UCSD-AML1 (cell line): ENCODE data around the gene VPS13D.

ENCODE experiments used
- DNase-seq: peaks from one replicate; lab custom pipeline; 2025; ENCODE audit not compliant: unreplicated experiment; lab: John Stamatoyannopoulos, UW

VPS13D gene

DNA sequence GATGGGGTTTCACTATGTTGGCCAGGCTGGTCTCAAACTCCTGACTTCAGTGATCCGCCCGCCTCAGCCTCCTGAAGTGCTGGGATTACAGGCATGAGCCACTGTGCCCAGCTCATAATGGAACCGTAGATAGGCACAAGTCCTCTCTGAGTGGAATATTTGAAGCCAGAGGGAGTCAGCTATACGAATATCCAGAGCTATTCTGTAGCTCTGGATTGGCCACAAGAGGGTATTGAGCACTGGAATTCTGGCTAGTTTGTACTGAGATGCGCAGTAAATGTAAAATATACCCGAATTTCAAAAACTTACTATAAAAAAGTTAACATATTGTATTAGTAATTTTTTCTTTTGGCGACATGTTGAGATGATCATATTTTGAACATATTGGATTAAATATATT is 851 bp upstream of the VPS13D start:
- no peak for DNase-seq

DNA sequence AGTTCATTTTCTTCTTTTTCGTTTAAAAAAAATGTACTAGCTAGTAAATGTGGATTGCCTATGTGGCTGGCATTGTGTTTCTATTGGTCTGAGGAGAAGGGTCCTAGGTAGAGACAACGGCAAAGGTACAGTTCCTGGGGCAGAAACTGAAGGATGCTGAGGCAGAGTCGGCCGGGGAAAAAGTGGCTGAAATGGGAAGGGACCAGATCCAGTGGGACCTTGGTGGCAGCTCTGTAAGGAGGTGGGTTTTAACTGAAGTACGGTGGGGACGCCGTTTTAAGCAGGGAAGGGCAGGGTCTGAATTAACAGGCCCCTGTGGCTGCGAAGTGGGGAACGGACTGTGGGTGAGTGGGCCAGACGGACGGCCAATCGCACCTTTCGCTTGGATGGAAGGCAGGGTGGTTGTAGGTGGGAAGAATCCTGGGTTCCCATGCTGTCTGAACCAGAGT is 420 bp upstream of the VPS13D start:
- DNase-seq, result no peak

DNA sequence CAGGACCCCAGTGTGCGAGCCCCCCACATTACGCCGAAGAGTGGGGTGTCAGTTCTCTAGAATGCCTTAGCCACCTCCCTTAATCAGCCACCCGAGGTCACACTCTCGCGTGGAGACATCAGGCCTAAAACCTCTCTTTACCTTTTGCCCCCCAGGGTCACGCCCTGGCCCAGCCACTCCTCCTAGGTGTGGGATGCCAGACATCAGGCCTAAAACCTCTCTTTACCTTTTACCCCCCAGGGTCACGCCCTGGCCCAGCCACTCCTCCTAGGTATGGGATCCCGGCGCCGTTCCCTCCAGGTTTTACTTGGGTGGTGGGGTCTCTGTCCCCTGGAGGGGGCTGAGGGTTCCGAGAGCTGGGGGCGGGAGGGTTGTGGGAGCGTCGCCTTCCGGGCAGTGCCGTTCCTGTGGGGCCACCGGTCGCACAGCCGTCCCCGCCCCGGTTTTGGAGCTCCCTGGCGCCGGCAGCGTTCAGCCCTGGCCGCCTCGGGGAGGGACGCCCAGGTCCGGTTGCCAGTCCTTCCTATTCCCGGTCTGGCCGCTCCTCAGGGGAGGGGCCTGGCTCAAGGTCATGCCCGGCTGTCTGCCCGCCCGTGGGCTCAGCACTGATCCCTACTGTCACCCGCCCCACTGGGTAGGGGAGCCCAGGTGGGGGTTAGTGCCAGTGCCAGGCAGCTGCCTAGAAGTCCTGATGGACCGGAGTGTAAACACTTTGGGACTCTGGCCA is 882 bp downstream of the VPS13D start:
- no peak for DNase-seq

DNA sequence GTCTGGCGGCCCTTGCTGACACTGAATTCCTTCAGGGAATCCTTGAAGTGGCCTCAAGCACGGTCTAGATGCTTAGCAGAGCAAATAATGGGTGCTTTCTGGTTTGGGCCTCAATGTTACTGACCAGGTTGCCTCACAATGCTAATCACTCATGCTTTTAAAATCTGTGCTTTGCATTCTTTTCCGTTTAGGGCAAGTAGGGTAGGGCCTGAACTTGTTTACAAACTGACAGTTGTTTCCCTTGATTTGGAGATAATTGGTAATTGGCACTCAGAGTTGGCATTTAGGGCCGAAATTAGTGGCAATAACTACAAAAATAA is 1.4 kb downstream of the VPS13D start:
- no peak for DNase-seq

DNA sequence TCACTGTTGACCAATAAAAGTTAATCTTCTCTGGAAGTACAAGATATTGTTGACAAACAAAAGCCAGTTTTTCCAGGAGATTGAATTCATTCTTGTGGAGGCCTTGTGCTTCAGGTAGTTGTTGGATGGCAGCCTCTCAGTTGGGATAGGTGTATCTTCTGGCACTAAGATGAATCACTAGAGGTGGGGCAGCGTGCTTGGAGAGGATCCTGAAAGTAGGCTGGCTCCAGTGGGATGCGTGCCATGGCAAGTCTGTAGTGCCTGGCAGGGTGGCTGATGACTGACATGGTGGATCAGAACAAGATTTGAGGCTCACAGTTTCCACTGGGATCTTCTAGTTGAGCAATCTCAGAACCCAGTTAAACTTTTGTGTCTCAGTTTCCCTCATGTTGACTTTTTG is 2.4 kb downstream of the VPS13D start:
- no peak for DNase-seq

DNA sequence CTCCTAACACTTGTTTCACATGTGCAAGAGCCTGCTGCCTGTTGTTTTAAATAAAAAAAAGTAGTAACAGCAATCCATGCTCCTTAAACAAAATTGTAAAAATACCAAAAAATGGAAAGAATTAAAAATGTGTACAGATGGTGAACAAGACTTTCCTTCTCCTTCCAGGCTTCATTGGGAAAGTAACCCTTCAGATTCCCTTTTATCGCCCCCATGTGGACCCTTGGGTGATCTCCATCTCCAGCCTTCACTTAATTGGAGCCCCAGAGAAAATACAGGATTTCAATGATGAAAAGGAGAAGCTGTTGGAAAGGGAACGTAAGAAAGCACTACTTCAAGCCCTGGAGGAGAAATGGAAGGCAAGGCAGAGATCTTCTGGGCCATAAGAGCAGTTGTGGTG is 14.2 kb downstream of the VPS13D start:
- DNase-seq, result no peak

DNA sequence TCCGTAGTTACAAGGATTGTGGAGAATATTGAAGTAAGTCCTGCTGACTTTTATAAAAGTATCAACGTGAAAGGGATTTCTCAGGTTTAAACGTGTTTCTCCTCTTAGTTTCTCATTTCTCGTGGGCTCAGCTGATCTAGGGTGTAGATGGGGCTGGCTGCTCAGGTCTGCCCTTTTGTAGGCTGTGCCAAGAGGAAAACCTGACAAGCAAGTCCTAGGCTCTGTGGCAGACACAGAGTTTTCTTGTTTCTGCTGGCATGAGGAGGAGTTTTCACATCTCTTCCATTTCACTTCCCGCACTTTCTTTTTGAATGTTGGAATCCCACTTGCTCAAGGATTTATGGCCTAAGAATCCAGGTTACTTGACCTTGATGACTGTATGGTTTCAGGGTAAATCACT is 14.8 kb downstream of the VPS13D start:
- no peak for DNase-seq

DNA sequence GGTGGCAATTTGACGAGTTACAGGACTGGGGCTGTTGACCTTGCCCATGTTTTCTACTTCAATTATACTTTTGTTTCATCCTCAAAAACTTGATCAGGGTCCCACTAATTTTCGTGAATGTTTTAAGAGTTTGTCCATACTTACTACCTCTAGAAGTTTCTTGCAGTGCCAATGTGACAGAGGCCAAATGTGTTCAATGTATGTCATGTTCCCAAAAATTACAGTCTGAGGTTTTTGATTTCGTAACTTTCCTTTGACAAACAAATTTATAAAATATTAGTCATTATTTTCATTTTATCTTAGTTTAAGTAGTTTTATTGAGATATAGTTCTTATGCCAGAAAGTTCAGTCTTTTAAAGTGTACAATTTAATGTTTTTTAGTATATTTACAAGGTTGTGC is 15.3 kb downstream of the VPS13D start:
- DNase-seq, result no peak

DNA sequence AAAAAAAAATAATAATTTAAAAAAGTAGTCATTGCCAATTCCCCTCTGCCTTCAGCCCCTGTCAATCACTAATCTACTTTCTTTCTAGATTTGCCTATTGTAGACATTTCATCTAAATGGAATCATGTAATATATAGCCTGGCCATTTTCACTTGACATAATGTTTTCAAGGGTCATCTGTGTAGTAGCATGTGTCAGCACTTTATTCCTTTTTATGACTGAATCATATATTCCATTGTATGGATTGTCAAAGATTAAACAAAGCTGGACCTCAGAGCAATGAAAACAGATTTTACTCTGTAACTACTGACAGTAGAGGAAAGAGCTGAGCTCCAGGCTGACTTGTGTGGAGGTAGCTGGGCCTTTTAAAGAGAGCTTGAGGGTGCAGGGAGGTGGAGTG is 15.9 kb downstream of the VPS13D start:
- DNase-seq, result no peak

DNA sequence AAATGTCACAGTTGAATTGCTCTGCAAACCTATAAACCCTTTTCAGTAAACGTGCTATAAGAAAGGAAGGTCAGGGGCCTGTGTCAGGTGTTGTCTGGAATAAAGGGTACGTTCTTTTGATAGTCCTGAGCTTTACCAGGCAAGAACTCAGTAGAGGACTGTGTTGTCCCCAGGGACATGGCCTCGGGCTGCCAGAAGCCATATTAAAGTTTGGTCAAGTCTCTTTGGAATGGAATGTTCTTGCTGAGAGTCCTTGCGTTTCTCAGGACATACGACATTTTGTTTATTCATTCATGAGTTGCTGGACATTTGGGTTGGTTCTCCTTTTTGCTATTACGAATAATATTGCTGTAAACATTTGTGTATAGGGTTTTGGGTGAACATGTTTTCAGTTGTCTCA is 16.8 kb downstream of the VPS13D start:
- no peak for DNase-seq

DNA sequence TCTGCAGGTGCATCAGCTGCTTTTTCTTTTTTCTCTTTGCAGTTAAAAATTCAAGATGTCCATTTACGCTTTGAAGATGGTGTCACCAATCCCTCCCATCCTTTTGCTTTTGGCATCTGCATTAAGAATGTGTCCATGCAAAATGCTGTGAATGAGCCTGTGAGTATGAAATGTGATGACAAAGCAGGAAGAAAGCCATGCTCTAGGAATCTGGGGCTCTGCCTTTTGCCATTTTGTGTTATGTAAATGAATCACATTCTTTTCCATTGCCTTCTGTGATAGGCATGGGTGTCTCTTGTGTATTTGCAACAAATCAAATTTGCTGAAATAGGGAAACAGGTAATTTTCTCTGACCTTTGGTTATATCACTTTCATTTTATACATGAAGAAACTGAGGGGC is 19.4 kb downstream of the VPS13D start:
- DNase-seq, result no peak

DNA sequence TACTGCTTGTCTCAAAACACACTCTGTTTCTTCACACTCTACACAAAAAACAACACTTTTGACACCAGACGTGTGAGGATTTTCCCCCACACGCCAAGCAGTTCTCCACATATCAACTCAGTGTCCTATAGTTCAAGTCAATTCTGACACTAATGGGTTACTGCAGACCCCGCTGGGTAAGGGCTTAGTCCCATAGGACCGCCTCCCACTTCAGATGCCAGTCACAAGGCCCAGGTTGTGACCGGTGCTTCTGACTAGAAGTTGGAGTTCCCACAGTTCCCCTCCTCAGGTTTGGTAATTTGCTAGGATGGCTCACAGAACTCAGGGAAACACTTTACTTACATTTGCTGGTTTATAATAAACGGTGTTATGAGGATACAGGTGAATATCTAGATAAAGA is 19.9 kb downstream of the VPS13D start:
- no peak for DNase-seq

DNA sequence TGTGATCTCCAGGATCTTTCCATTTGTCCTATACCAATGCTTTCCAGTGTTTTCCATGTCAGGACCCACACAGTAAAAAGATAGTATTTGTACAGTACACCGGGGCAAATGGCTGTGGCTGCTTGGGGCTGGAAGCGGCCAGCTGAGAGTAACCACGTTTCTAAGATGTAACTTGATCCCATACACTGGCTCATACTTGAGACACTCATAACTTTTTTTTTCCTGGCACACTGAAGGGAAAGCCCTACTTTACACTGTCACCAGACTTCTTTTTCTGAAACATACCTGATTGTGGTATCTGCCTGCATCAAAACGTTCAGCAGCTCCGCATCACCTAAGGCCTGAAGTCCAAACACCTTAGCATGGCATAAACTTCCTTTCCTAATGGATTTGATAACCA is 21.6 kb downstream of the VPS13D start:
- DNase-seq, result no peak

DNA sequence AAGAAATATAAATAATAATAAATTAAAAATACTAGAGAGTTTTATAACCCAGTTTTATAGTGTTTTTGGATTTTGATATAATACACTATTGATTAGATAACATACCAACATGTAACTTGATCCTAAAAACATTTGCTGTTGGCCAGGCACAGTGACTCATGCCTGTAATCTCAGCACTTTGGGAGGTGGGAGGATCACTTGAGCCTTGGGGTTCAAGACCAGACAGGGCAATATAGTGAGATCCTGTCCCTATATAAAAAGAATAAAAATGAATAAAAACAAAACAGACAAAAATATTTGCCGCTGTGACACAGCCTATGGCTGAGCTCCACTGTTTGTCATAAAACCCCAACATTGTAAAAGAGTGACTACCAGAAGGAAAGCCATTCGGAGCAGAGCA is 26.1 kb downstream of the VPS13D start:
- no peak for DNase-seq

DNA sequence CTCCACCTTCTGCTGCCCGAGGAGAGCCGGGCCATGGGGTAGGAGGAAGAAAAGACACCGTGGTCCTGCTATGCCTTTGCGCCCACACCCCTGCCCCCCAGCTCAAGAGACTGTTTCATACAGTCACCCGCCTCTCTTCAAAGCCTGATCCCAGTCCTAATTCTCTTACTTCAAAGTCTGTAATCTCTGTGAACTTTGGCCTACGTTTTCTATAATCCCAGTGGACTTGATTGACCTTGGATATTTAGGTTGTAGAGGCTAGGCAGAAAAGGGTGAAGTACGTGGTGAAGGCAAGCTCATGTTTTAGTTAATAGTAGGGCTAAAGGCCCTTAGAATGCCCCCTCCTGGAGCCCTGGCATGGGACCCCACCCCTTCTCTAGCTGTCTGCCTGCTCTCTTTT is 28.4 kb downstream of the VPS13D start:
- no peak for DNase-seq

DNA sequence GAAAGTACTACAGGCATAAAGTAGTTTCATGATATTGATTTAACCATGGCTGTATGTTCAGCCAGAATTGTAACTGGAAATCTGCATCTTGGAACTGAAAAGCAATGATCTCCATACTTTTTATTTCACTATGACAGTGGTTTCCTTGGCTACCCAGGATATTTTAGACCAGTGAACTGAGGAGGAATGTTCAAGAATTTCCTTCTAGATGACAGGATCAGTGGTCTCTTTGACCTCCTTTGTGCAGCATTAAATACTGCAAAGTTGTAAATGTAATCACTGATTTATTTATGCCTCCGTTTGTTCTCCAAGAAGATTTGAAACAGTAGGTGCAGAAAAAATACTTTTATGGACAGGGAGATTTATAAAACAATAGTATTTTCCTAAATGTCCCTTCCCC is 39.5 kb downstream of the VPS13D start:
- no peak for DNase-seq

DNA sequence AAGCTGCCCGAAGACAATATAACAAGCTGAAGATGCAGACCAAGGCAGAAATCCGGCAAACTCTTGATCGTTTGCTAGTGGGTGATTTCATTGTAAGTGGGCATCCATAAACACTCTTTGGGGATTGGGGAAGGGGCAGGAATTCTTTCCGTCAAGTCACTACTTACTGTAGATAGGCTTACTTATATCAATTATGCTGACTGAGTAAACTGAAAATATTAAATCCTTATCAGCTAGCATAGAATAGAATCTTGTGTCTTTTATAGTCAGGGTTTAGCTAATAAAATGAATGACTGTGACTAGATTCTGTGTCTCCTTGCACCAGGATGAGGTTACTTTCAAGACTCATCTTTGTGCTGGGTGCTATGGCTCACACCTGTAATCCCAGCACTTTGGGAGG is 41.2 kb downstream of the VPS13D start:
- DNase-seq, result no peak

DNA sequence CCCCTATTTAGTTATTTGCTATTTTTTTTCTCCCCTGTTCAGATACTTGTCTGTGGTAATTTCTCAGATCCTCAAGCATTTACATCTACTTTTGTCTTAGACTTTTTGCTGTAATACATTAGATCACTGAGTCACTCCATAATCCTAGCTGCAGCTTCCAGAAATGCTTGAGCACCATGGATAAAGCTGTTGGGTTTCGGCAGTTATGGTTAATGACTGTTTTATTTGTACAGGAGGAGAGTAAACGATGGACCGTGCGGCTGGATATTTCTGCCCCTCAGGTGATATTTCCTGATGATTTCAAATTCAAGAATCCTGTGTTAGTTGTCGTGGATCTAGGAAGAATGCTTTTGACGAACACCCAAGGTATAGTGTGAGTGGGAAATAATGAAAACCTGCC is 42.9 kb downstream of the VPS13D start:
- no peak for DNase-seq

DNA sequence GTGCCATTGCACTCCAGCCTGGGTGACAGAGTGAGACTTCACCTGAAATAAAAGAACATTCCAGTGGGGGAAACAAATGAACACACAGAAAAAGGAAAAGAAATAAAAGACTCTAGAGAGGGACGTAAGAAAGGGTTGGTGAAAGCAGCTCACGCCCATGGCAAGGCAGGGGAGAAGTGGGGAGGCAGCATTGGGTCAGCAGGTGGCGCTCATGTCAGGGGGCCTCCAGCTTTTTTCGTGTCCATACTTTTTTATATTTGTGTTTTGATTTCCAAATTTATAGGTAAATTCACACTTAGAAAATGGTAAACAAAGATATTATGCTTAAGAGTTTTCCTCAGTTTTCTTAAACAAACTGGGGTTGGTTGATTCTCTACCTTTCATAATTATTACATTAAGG is 45.5 kb downstream of the VPS13D start:
- DNase-seq, result peak; percentile 18

DNA sequence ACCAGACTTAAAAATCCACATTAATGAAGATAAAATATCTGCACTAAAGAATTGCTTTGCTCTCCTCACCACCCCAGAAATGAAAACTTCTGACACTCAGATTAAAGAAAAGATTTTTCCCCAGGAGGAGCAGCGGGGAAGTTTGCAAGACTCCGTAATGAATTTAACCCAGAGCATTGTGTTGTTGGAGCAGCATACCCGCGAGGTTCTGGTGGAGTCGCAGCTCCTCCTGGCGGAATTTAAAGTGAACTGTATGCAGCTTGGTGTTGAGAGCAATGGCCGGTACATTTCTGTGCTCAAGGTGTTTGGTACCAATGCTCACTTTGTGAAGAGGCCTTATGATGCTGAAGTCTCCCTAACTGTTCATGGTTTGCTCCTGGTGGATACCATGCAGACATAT is 46.4 kb downstream of the VPS13D start:
- no peak for DNase-seq

DNA sequence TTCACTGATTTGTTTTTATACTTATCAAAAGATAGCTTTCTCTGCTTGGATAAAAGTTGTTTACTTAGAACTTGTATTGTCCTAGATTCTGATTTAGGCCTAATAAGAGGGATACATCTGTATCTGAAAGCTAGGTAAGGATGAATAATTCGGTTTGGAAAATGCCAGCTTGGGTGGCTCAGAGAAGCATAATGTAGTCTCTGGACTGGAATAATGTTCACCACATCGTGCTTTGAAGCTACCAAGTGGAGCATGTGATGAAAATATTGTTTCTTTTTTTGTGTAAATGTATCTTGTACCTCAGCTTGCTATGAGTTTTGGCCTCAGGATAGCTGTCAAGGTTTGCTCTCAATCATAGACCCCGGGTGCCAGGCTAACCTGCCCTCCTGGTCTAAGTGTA is 49.2 kb downstream of the VPS13D start:
- no peak for DNase-seq

DNA sequence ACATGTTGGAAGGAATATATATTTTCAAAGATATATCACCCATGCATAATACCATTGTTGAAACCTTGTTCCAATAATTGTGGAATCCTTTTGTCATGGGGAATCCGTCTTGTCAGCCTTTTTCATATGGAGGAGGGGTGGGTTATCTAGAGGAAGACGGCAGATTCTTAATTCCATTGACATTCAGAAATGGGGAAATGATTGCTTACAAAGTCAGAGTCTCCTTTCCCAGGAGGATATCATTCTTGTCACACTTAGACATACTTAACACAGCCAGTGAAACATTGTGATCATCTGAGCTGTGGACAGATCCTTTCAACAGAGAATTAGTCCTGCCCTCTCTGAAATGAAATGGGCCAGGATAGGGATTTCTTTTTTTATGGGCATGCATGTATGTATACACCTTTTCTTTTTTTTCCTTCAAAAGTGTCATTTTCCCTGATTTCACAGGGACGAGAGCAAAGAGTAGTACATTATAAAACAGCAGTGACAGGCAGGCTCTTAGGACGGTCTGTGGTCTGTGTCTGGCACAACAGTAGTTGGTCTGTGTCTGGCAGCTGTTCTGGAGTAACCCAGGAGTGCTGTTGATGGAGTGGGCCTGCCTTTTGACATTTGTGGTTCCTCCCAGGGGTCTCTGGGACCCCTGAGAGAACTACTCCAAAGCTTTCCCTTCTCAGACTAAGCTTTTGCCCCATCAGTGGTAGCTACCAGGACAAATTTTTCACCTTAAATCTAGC is 50.1 kb downstream of the VPS13D start:
- DNase-seq, result no peak

DNA sequence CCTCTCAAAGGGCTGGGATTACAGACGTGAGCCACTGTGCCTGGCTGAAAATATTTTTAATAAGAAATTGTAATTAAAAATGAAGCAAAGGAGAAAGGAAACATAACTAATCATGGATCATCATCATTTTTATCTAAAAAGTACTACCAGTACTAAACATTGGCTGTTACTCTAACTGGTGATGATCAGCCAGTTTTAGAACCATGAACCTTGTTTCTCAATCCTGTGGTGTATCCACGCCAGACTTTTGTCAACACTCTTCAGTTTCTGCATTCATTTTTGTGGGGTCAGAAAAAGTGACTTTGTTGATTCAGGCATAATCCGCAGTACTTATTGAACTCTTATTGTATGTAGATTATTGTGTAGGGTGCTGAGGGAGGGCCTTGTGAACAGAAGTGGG is 52.3 kb downstream of the VPS13D start:
- no peak for DNase-seq
